Vagina (tissue), 2 donors: ENCODE results near the gene RAB40C. TPM values are rescaled to one million over a fixed set of nuclear protein-coding genes. Genes with fewer than 3 reads are reported as not detected.

Experiments
- DNase-seq, 2 donors: peaks; one replicate each; pipeline ENCODE4 v3.0.0-alpha.2; 2017; ENCODE audit errors: extremely low spot score in 2 of 2
- H3K27ac ChIP-seq: fragments of 200-600 bp; sonication (generic); one replicate; pipeline ENCODE4 v1.5.1; 2019
- H3K27me3 ChIP-seq: fragments of 200-600 bp; sonication (generic); one replicate; pipeline ENCODE4 v1.5.1; 2019
- H3K36me3 ChIP-seq, 2 donors: fragments of 200-600 bp; sonication (generic); one replicate each; pipeline ENCODE4 v1.5.1; 2017 to 2019
- H3K4me1 ChIP-seq: fragments of 200-600 bp; sonication (generic); one replicate; pipeline ENCODE4 v1.5.1; 2019
- H3K4me3 ChIP-seq, 2 donors: fragments of 200-600 bp; sonication (generic); 1 replicate in 1 of 2; 2 replicates in 1 of 2; pipeline ENCODE4 v1.5.1; 2016 to 2019
- H3K9me3 ChIP-seq: fragments of 200-600 bp; sonication (generic); one replicate; pipeline ENCODE4 v1.5.1; 2019
- CTCF ChIP-seq, 3 experiments: fragments of 450-650 bp in 2 of 3; fragments of 200-600 bp in 1 of 3; sonication (generic) in 1 of 3; IDR thresholded peaks; one replicate each; pipeline ENCODE4 v1.5.1; 2017 to 2019; ENCODE audit warnings: antibody characterized with exemption in 3 of 3, mild to moderate bottlenecking in 2 of 3, moderate library complexity in 2 of 3
- POLR2A ChIP-seq, 2 donors: fragments of 450-650 bp; IDR thresholded peaks; one replicate each; pipeline ENCODE4 v1.6.1; 2017; ENCODE audit warnings: antibody characterized with exemption in 2 of 2, mild to moderate bottlenecking in 2 of 2, moderate library complexity in 2 of 2
- POLR2AphosphoS5 ChIP-seq, 2 donors: sonication (generic); formaldehyde crosslinking; IDR thresholded peaks; one replicate each; pipeline ENCODE4 v1.9.0; 2017; ENCODE audit warnings: antibody characterized with exemption in 2 of 2, mild to moderate bottlenecking in 2 of 2, low read depth in 1 of 2; ENCODE audit not compliant: insufficient read depth in 1 of 2
- intact Hi-C: fragments of 100-400 bp; cut with DNase I; formaldehyde crosslinking; loops from one replicate; pipeline ENCODE4 v1.15.1; 2023
- total RNA-seq: library from RNA; depleted of rRNA; stranded (reverse); fragments of >200 nt; gene quantifications from one replicate; pipeline ENCODE4 v1.2.3, GENCODE V29; 2016

Gene RAB40C
- total RNA-seq, 1 donor from 2014 or later: 41.3 TPM

DNA sequence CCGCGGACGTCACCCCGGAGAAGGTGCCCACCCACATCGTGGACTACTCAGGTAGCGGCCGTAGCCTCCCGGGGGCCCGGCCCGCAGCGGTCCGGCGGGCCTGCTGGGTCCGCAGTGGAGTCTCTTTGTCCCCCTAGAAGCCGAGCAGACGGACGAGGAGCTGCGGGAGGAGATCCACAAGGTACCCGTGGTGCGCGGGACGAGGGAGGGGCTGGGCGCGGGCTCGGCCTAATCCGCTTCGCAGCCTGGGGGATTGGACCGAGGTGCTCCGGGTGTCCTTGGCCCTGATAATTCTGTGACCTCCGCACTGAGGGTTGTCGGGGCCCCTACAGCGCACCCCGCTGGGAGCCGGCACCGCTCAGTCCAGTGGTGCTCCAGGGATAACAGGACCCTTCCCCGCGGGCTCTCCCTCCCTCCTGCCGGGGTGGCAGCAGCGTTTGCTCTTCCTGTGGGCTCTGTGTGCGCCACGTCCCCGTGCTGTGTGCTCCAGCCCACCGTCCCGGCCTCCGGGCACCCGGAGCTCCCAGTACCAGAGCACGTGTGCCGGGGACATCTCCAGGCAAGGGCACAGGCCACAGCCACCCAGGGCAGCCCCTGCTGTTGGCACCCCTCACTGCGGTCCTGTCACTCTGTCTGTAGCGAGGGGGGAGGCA is 78.8 kb downstream of the RAB40C start:
- peak overlapping the region; percentile 90 for H3K27ac ChIP-seq
- intact Hi-C loops: no loop called here
- H3K9me3 ChIP-seq: no peaks in the 10 kb centered on the region
- peaks cover 23% of the 10 kb centered on the region for H3K4me1 ChIP-seq
- DNase-seq: no peak
- no peaks in the 10 kb centered on the region for H3K27me3 ChIP-seq
- no peak for TF ChIP-seq POLR2A (IDR thresholded peaks at IDR 0.05)
- H3K4me3 ChIP-seq: peak overlapping the region; percentile 81 to 99
- peaks cover 0 to 42% of the 10 kb centered on the region in 2 donors for H3K36me3 ChIP-seq

DNA sequence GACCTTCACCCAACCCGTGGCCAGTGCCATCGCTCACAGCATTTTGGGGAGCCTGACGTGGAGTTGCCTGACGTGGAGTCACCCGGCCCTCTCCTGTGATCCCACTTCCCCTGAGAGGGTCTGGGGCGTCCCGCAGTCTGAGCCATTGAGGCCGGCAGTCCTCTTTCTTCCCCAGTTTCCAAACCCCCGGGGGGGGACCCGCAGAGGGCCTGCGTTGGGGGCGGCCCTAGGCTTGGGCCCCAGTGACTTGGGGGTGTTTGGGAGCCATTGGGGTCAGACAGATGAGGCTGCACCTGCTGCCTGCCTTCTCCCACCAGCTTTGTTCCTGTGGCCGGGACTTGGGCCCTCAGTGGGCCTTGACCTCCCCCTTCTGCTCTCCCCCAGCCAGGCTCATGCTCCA is 79.8 kb downstream of the RAB40C start:
- intact Hi-C loops: no loop called here
- Histone ChIP-seq H3K4me3 (no peak overlapping the region), H3K27me3 (no peaks in the 10 kb centered on the region), H3K4me1 (peaks cover 28% of the 10 kb centered on the region), H3K36me3 (peaks cover 0 to 42% of the 10 kb centered on the region in 2 donors), H3K27ac (no peak overlapping the region), H3K9me3 (no peaks in the 10 kb centered on the region)
- no peak for DNase-seq
- no peak for TF ChIP-seq POLR2A (IDR thresholded peaks at IDR 0.05)
- no peak for TF ChIP-seq CTCF (IDR thresholded peaks at IDR 0.05)
- TF ChIP-seq POLR2AphosphoS5 (IDR thresholded peaks at IDR 0.05; ENCODE audit: insufficient read depth in 1 of 2, low read depth in 1 of 2): no peak

GRCh38 chr16:670485-671352 is 80.9 kb downstream of the RAB40C start:
- no peak overlapping the region for H3K4me3 ChIP-seq
- peaks cover 0 to 42% of the 10 kb centered on the region in 2 donors for H3K36me3 ChIP-seq
- no peaks in the 10 kb centered on the region for H3K9me3 ChIP-seq
- peaks cover 37% of the 10 kb centered on the region for H3K4me1 ChIP-seq
- no peak for DNase-seq
- intact Hi-C loops: no loop called here
- no peak for TF ChIP-seq POLR2AphosphoS5 (IDR thresholded peaks at IDR 0.05; ENCODE audit: insufficient read depth in 1 of 2, low read depth in 1 of 2)
- no peak for TF ChIP-seq POLR2A (IDR thresholded peaks at IDR 0.05)
- TF ChIP-seq CTCF (IDR thresholded peaks at IDR 0.05): no peak
- no peaks in the 10 kb centered on the region for H3K27me3 ChIP-seq
- H3K27ac ChIP-seq: no peak overlapping the region

- no peak for TF ChIP-seq POLR2AphosphoS5 (IDR thresholded peaks at IDR 0.05; ENCODE audit: insufficient read depth in 1 of 2, low read depth in 1 of 2)
- TF ChIP-seq POLR2A (IDR thresholded peaks at IDR 0.05): no peak
- no peak for TF ChIP-seq CTCF (IDR thresholded peaks at IDR 0.05)
- Histone ChIP-seq H3K9me3 (no peaks in the 10 kb centered on the region), H3K4me3 (no peak overlapping the region), H3K27me3 (no peaks in the 10 kb centered on the region), H3K36me3 (peaks cover 0 to 42% of the 10 kb centered on the region in 2 donors), H3K4me1 (peaks cover 45% of the 10 kb centered on the region), H3K27ac (no peak overlapping the region)
- no peak for DNase-seq
- intact Hi-C loops: no loop called here
Observed at GRCh38 chr16:671353-672131, 81.7 kb downstream of the RAB40C start.

GRCh38 chr16:672371-672770 is 82.5 kb downstream of the RAB40C start:
- peaks cover 49% of the 10 kb centered on the region for H3K4me1 ChIP-seq
- no peak for TF ChIP-seq POLR2AphosphoS5 (IDR thresholded peaks at IDR 0.05; ENCODE audit: insufficient read depth in 1 of 2, low read depth in 1 of 2)
- TF ChIP-seq CTCF (IDR thresholded peaks at IDR 0.05): no peak
- no peak for TF ChIP-seq POLR2A (IDR thresholded peaks at IDR 0.05)
- H3K4me3 ChIP-seq: no peak overlapping the region
- H3K27me3 ChIP-seq: no peaks in the 10 kb centered on the region
- no peak for DNase-seq
- no peaks in the 10 kb centered on the region for H3K9me3 ChIP-seq
- H3K36me3 ChIP-seq: peaks cover 0 to 42% of the 10 kb centered on the region in 2 donors
- intact Hi-C loops: no loop called here
- no peak overlapping the region for H3K27ac ChIP-seq
